DMS 273 (cell line): ENCODE results near the gene TEX54.
"Not testable (repeated sequence)": the region's sequence is repeated elsewhere in the genome, so short reads cannot be mapped to it uniquely, and the experiment has no call there.

Experiments used
- DNase-seq: peaks from one replicate; lab custom pipeline; 2025; ENCODE audit not compliant: unreplicated experiment; lab: John Stamatoyannopoulos, UW

Gene TEX54

DNA sequence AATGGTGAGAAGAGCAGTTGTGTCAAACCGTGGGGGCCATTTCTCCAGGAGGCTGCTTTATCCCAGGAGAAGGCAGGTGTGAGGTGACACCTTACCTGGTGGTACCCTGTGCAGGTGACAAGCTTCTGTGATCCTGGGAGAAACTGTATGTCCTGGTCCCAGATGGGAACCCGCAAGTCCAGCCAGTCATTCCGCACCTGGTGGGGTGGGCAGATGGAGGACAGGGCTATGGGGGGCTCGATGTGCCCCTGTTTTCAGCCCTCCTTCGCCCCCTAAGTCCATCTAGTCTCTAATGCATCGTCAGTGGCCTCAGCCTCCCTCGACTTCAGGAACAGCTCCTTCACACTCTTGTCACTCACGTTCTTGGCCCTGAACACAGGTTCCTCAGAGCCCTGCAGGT lies 2.7 kb upstream of the TEX54 start:
- no peak for DNase-seq

DNA sequence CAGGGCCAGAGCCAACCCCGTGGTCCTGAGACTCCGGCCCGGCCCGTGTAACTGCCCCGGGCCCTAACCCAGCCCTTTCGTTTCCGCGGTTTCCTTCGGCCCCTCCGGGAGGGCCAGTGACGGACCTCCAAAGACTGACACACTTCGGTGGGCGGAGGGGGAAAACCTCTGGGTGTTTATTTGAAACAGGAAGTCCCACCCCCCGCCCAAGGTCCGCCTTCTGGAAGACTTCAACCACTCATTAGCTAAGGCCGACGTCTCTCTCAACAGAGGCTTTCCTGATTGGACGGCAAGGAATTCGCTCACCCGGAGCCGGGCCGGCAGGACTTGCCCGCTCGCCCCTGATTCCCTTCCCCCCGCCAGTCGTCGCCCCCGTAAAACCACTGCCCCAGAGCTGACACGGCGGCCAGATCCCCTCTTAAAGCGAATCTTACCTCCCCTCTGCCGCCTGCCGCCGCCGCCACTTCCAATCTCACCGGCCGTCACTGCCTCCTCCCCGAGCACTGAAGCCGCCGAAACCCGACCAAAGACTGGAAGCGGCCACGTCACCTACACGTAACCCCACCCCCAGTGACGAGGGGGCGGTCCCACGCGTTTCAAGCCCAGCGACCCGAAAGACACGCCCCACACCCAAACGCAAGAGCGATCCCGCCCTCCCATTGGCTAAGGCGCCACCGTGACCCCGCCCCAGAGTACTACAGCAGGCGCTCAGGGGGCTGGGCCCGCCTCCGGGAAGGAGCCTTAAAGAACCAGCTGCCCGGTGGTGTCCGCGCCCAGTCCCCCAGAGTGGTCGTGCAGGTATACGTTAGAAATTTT lies 913 bp downstream of the TEX54 start, which contains the start of gene STX5:
Gene STX5 (minus strand): TSS at position 532 of the 816 bp plus-strand sequence. CDS start 808 bp downstream, outside the sequence.
- peak; percentile 98 for DNase-seq

DNA sequence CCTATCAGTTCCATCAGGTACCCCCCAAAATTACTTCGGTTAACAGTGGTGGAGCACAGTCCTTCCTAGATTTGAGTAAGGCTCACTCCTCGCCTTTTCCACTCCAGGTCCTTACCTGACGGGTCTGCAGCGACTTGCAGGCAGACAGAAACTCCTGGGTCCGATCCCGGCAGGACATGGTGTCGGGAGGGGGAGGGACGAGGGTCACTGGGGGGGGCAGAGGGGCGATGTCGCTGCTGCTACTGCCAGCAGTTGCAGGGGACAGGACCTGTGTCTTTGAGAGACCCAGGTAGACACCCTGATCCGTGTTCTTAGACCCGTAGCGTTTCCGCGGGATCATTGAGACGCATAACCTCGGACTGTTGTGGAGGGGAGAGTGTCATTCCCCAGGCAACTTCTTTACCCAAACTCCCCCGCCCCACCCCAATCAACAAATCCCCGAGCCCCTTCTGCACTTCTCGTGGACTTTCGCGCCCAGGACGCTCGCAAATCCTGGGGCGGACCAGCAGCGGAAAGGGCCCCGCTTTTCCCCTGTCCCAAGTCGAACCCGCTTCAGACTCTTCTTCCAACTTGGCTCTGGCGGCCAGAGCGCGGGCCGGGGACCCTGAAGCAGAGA lies 1.6 kb downstream of the TEX54 start:
- DNase-seq: peak; percentile 84

DNA sequence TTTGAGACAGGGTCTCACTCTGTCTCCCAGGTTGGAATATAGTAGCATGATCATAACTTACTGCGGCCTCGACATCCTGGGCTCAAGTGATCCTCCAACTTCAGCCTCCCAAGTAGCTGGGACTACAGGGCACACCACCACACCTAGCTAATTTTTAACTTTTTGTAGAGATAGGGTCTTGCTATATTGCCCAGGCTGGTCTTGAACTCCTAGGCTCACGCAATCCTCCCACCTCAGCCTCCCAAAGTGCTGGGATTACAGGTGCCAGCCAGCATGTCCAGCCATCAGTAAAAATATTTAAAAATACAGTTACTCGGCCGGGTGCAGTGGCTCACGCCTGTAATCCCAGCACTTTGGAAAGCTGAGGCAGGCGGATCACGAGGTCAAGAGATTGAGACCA lies 4.5 kb downstream of the TEX54 start:
- DNase-seq: not testable (repeated sequence)

DNA sequence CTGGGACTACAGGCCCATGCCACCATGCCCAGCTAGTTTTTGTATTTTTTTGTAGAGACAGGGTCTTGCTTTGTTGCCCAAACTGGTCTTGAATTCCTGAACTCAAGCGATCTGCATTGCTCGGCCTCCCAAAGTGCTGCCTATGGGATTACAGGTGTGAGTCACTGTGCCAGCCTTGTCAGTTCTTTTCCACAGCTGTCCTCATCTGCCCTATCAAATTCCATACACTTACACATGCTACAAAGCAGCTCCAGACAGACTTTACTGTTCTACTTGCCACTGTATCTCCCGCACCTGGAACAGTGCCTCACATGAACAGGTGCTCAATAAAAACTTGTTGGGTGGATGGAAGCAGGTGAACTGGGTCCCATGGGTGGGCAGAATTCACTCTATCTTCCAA lies 9.0 kb downstream of the TEX54 start:
- DNase-seq: no peak

DNA sequence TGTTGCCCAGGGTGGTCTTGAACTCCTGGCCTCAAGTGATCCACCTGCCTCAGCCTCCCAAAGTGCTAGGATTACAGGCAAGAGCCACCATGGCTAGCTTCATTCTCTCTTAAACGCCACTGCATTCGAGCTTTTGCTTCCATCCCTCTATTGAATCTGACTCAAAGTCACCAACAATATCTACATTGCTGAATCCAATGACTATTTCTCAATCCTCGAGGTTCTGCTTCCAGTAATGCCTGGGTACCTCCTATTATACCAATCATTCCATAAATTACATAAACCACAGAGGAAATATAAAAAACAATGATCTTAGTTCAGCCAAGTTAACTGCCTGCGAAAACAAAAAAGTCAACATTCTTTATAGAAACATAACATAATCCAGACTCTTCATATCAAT lies 15.5 kb downstream of the TEX54 start:
- DNase-seq: no peak

DNA sequence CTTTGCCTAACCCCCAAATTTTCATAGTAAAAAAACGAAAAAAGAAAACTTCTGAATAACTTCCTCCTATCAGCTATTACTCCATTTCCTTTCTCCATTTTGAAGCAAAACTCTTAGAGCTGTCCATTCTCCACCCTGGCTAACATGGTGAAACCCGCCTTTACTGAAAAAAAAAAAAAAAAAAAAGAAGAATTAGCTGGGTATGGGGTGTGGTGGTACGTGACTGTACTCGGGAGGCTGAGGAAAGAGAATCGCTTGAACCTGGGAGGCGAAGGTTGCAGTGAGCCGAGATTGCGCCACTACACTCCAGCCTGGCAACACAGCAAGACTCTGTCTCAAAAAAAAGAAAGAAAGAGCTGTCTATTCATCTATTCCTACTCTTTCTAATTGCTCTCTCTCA lies 16.1 kb downstream of the TEX54 start:
- DNase-seq: no peak

DNA sequence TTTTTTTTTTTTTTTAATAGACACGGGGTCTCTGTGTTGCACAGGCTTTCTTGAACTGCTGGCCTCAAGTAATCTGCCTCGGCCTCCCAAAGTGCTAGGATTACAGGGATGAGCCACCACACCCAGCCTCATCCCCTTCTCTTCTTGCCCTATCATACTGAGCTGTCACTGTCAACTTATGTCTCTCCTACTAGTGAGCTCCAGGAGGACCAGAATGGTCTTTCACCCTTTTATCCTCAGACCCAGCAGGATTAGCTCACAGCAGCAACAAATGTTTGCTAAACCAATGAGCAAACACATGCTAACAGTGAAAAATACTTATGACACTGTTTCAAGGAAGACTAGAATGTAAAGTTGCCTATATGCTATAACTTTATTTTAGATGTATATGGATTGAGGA lies 21.0 kb downstream of the TEX54 start:
- no peak for DNase-seq

DNA sequence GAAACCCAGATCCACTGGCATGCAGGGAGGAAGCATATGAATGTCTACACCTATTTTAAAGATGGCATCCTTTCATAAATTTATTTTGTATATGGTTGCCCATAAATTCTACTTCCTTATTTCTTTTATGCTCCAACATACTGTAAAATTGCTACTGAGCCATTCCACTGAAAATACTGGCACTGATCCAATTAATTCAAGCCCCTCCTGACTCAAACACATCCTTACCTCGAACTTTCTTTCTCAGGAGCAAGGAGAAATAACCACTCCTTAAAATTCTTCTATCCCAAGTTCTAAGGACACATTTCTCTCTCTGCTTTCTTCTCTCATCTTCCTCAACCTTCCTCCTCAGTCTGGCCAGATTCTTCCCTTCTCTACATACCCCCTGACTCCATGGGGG lies 21.9 kb downstream of the TEX54 start:
- no peak for DNase-seq

DNA sequence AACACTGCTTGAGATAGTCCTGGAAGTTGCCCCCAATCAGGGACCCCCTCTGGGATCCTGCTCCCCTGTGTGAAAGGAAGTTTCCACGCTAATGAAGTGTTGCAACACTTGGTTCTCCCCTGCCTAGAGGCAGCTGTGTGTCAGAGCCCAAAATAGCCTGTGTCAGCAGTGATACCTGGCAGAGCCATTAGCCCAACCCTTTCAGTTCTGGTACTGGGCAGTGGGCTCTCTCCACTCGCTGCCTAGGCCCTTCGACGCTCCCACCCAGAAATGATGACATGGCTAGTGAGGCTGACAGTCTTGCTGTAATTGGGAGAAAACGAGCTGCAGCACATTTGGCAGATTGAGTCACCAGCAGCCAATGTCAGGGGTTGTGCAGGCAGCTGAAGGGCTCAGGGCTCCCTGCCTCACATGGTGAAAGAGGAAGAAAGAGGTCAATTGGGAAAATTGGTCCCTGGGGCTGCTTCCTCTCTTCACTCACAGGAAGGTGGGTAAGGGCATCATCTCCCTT lies 26.0 kb downstream of the TEX54 start:
- DNase-seq: no peak

DNA sequence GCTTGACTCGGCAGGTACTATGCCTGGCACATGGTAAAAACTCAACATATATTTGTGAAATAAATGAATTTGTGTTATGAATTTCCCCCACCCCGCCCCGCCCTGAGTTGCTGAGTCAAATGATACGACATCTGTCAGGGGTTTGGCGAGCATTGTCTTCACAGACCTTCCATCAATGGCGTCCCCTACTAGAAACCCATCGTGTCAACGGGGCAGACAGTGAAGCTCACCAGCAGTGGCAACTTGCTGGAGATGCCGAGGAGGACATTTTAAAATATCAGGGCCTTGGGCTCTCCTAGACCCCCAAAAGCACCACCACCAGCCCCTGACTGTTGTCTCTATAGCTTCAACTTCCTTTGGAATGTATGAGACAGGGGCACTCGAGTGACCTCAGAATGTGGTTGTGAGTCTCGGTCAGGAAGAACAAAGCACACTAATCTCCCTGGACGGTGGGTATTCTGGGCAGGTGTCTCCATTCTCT lies 26.6 kb downstream of the TEX54 start:
- peak; percentile 61 for DNase-seq

DNA sequence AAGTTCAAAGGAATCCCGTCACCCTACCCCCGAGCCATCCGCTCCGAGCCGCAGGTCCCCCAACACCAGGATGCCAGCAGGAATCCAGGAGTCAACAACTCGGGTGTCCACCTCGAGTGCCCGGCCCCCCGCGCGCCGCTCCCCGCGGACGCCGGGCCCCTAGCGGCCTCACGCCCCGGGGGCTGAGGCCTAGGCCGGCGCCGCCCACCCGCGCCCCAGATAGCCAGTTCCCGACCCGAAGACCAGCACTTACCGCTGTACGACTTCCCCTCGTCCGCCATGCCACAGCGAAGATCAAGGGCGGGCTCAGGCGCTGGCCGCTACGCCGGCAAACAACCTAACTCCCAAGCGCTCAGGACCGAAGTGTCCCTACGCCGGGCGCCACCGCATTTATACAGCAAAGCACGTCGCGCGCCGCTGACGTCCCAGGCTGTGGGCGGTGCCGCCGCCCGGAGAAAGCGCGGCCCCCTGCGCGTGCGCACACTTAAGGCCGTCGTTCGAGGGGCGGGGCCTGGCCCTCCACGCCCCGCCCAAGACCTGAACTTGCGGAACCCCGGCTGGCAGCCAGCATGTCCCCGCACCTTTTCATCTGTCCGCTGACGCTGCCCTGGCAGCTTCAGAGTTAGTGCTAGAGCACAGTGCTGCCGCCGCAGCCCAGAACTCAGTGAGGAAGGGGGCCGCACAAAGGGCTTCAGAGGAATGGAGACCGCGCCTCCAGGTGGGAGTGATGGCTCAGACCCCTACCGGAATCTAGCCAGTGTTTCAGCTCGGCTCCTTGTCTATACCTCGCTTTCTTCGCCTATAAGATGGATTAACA lies 27.4 kb downstream of the TEX54 start, which contains the start of gene NXF1:
Gene NXF1 (minus strand): TSS at position 365 of the 817 bp plus-strand sequence. CDS start 84 bp downstream, at position 281.
- peak; percentile 96 for DNase-seq

DNA sequence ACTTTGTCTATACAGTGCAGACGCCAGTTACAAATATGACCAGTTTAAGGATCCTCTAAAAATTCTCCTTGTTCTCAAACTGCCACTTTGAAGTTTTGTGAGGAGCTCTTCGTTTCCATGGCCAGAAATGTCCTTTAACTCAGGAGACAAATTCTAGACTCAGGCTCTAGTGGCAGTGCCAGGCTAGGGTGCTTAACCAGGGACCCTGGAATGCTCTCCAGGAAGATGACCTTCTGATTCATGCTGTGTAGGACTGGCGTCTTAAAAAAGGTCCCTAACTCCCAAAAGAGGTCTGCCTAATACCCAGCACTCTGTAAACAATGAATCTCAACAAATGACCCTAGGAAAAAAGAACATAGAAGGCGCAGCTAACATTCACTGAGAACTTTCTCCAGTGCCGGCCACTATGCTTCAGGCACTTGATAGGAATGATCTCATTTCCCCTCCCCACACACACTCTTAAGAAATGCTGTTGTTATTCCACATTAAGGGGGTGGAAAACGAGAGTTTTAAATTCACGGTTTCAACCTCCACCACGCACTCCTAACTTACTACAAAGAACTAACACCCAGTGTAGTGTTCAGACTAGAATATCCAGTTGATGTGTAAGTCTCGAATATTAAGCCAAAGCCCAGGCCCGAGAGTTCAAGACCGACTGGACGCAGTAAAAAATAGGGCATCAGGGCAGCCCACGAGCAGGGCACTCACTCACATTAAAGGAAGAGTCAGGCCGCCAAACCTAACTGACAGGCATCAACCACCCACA lies 28.1 kb downstream of the TEX54 start:
- no peak for DNase-seq

DNA sequence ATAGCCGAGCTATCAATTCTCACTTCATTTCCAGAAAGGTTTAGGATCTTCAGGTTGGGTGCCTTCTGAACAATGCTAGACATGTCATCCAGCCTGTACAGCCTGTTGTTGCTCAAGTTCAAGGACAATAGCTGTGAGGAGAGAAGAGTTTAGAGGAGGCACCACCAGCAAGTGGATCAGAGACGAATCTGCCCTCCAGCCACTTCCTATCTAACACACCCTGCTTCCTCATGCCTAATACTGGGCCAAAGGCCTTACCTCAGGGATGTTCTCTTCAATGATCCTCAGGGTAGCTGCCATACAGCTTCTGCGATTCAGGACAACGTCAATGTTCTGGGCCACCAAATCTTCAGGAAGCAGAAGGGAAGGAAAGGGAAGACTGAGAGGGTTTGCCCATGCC lies 31.6 kb downstream of the TEX54 start:
- no peak for DNase-seq

DNA sequence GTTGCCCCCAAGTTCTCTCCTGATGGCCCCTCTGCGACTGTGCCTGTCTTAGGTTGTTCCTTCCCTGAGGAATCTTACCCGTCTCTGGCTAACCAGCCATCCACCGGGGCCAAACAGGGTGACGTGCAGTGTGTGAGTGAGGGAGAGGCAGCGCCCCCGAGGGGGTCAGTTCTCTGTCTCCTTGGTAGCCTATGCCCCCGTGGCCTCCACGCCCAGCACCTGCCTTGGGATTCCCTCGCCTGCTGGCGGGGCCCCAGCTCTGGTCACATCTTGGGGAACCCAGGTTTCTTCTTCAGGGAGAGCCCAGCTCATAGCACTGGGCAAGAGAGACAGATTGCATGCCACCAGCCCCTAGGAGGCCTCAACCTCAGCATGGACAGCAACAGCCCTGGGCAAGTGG lies 33.2 kb downstream of the TEX54 start:
- DNase-seq: no peak

DNA sequence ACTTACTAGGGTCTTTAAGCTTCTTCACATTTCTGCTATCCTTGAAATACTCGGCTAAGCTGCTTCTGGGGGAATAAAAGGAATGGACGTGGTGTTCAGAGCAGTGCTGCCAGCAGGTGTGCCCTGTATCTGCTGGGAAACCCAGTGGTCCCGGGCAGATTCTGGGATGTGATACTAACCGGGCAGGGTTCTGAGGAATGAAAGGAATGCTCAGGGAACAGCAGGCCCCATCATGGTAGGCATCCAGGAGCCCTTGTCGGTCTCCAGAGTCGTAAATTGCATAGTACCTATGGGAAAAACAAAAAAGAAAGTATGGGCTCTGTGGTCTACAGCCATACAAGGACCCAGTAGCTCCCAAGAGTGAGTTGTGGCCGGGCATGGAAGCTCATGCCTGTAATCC lies 36.4 kb downstream of the TEX54 start:
- no peak for DNase-seq

DNA sequence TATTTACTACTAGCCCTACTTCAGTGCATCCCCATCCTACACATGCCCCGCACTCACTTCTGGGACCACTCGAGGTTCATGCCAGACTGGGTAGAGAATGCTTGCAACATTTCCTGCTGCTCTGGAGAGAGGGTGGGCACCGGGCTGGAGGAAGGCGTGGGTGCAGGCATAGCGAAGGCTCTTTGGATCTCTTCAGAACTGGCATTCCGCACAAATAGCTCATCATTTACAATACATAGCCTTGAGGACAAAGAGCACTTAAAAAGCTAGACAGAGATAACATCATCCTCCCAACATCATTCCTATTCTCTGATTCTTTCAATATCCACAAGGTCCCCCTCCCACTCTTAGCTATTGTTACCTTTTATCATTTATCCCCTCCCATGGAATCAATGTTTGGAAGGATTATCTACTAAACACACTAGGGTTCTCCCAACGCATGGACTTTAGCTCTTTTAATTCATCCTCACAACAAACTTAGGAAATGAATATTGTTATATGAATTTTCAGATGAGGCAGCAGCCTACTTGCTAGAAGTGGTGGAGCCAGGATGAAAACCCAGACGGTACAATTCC lies 38.4 kb downstream of the TEX54 start:
- no peak for DNase-seq

DNA sequence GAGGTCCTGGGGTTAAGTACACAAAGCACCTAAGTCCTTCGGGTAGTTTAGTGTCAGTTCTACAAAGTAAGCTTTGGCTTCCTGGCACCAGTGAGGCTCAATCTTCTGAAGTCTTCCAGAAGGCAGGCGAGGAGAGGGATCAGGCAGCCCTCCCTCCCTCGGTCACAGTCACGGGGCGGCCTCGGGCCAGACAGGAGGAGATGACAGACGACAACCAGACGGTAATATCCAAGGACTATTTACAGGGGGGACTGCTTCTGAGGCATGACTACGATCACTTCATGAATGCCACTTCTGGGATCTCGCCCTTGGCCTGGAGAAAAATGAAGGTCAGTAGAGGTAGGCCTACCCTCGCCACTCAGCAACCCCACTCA lies 40.5 kb downstream of the TEX54 start:
- peak; percentile 51 for DNase-seq

DNA sequence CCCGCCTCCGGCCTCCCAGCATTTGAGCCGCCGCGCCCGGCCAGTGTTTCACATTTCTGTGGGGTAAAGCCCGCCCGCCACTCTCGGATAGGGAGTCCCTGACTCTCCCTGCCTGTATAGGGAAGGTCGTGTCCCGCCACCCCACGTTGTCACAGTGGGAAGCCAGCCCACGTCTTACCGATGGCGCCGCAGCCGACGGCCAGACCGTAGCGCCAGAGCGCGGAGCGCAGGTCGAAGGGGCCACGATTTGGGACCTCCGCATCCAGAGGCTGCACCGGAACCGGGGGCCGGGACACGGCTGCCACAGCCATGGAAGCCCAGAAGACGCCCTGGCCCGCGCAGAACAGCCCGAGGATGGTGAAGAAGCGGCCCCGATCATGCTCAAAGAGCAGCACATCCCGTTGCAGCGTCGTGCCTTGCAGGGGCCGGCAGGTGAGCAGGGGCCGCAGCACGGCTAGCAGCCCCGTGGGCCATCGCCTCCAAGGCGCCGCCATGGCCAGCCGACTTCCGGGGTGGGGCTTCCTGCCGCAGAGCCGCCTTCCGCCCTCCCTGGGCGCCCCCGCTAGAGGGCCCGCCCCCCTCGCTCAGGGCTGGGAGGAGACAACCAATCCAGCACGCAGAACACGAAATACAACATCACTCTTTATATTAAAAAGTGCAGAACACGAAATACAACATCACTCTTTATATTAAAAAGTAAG lies 41.0 kb downstream of the TEX54 start, which contains the start of gene TMEM223:
Gene TMEM223 (minus strand): TSS at position 506 of the 701 bp plus-strand sequence. CDS start 12 bp downstream, at position 494.
- peak; percentile 89 for DNase-seq
